ENCODE measurements around the gene SLFN12. TPM values are rescaled to one million over a fixed set of nuclear protein-coding genes. Genes with fewer than 3 reads are reported as not detected.

The SLFN12 gene
- total and polyA plus RNA-seq, 10 of the 15 experiments (the other 5 are each of a cell fraction or from before 2014, with no cell fraction given) = 8.7 to 18.5 (median 13.4) TPM

DNA sequence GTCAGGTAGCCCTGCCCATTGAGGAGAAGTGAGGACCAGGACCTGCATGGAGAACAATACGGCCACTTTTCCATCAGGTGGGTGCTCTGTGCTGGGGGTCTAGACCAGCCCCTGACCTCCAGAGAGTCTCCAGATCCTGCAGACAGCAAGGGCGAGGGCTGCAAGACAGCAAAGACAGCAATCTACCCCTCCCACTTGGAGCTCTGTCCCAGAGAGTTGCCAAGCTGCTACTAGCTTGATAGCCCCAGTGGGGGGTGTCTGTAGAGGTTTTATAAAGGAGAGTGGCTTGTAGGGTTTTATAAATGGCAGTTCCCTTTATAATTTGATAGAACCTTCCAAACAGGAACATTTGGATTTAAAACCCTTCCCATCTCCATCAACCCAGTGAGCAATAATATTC lies 42.1 kb downstream of the SLFN12 start:
- WGBS (ENCODE audit: insufficient coverage, insufficient replicate concordance, low lambda C conversion rate, missing lambda C conversion rate) = 38% methylated on average over 2 of the region's 2 CpGs
- no peaks in the 10 kb centered on the region for H4K20me1 ChIP-seq (ENCODE audit: control insufficient read depth, insufficient read depth)
- H3K9me3 ChIP-seq (replicated peaks; ENCODE audit: control insufficient read depth, insufficient read depth, low read length) = no peaks in the 10 kb centered on the region; the same call in 2 of the 3 replicates
- ChIA-PET POLR2A (no interaction called here), SMC1A (ENCODE audit: uncharacterized antibody, unreplicated experiment) (no interaction called here), CTCF (interaction anchor here (1.1 kb wide), 1 partner anchor 17 kb away, joined by 3 read pairs; no protein-coding TSS in a partner anchor), RAD21 (ENCODE audit: unreplicated experiment) (no interaction called here)
- no peak for FAIRE-seq
- no peak for DNase-seq (ENCODE audit: low read depth, low spot score)
- ATAC-seq = no peak
- H3K4me3 ChIP-seq = no peak overlapping the region
- intact Hi-C loops (cut with micrococcal nuclease; ENCODE audit: unreplicated experiment) = no loop called here
- BruUV-seq (replicated peaks) = no TSS peak
- peaks cover 0 to 2% of the 10 kb centered on the region in 2 experiments; a peak in 2 of 4 replicates for H3K27me3 ChIP-seq (replicated peaks in 1 of 2; ENCODE audit: control insufficient read depth in 2 of 2, insufficient read depth in 2 of 2, low read length in 1 of 2)
- no peak overlapping the region for H3K9ac ChIP-seq (ENCODE audit: control insufficient read depth, insufficient read depth, low read length)
- no peaks in the 10 kb centered on the region for H3K4me1 ChIP-seq (ENCODE audit: control insufficient read depth, insufficient read depth, low read length)
- H3K4me2 ChIP-seq (ENCODE audit: control insufficient read depth, insufficient read depth) = no peak overlapping the region
- H3K36me3 ChIP-seq (ENCODE audit: control insufficient read depth in 2 of 2, insufficient read depth in 2 of 2, low read length in 1 of 2) = no peaks in the 10 kb centered on the region
- in situ Hi-C loops (cut with MboI) = no loop called here
- H3K79me2 ChIP-seq (ENCODE audit: control insufficient read depth, insufficient read depth, low read length) = no peaks in the 10 kb centered on the region
- no peak overlapping the region for H3K27ac ChIP-seq (ENCODE audit: control insufficient read depth, insufficient read depth)
- H2AFZ ChIP-seq (ENCODE audit: control insufficient read depth, low read depth, low read length) = no peak overlapping the region
- TF ChIP-seq, protein P1, sequence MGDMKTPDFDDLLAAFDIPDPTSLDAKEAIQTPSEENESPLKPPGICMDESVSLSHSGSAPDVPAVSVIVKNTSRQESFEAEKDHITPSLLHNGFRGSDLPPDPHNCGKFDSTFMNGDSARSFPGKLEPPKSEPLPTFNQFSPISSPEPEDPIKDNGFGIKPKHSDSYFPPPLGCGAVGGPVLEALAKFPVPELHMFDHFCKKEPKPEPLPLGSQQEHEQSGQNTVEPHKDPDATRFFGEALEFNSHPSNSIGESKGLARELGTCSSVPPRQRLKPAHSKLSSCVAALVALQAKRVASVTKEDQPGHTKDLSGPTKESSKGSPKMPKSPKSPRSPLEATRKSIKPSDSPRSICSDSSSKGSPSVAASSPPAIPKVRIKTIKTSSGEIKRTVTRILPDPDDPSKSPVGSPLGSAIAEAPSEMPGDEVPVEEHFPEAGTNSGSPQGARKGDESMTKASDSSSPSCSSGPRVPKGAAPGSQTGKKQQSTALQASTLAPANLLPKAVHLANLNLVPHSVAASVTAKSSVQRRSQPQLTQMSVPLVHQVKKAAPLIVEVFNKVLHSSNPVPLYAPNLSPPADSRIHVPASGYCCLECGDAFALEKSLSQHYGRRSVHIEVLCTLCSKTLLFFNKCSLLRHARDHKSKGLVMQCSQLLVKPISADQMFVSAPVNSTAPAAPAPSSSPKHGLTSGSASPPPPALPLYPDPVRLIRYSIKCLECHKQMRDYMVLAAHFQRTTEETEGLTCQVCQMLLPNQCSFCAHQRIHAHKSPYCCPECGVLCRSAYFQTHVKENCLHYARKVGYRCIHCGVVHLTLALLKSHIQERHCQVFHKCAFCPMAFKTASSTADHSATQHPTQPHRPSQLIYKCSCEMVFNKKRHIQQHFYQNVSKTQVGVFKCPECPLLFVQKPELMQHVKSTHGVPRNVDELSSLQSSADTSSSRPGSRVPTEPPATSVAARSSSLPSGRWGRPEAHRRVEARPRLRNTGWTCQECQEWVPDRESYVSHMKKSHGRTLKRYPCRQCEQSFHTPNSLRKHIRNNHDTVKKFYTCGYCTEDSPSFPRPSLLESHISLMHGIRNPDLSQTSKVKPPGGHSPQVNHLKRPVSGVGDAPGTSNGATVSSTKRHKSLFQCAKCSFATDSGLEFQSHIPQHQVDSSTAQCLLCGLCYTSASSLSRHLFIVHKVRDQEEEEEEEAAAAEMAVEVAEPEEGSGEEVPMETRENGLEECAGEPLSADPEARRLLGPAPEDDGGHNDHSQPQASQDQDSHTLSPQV (IDR thresholded peaks at IDR 0.05) = no peak
- no peak for TF ChIP-seq BCL11A (IDR thresholded peaks at IDR 0.05; ENCODE audit: low read depth, low read length)
- TF ChIP-seq LARP7 (IDR thresholded peaks at IDR 0.05) = no peak
- TF ChIP-seq, protein P2, sequence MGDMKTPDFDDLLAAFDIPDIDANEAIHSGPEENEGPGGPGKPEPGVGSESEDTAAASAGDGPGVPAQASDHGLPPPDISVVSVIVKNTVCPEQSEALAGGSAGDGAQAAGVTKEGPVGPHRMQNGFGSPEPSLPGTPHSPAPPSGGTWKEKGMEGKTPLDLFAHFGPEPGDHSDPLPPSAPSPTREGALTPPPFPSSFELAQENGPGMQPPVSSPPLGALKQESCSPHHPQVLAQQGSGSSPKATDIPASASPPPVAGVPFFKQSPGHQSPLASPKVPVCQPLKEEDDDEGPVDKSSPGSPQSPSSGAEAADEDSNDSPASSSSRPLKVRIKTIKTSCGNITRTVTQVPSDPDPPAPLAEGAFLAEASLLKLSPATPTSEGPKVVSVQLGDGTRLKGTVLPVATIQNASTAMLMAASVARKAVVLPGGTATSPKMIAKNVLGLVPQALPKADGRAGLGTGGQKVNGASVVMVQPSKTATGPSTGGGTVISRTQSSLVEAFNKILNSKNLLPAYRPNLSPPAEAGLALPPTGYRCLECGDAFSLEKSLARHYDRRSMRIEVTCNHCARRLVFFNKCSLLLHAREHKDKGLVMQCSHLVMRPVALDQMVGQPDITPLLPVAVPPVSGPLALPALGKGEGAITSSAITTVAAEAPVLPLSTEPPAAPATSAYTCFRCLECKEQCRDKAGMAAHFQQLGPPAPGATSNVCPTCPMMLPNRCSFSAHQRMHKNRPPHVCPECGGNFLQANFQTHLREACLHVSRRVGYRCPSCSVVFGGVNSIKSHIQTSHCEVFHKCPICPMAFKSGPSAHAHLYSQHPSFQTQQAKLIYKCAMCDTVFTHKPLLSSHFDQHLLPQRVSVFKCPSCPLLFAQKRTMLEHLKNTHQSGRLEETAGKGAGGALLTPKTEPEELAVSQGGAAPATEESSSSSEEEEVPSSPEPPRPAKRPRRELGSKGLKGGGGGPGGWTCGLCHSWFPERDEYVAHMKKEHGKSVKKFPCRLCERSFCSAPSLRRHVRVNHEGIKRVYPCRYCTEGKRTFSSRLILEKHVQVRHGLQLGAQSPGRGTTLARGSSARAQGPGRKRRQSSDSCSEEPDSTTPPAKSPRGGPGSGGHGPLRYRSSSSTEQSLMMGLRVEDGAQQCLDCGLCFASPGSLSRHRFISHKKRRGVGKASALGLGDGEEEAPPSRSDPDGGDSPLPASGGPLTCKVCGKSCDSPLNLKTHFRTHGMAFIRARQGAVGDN (IDR thresholded peaks at IDR 0.05) = no peak
- TF ChIP-seq ZNF274 (IDR thresholded peaks at IDR 0.05; ENCODE audit: insufficient read depth, insufficient read length) = no peak
- no peak for TF ChIP-seq PAX8 (IDR thresholded peaks at IDR 0.05)
- no peak for TF ChIP-seq ZNF384 (IDR thresholded peaks at IDR 0.05; ENCODE audit: borderline replicate concordance, low read depth, low read length)
- no peak for TF ChIP-seq ZNF24 (IDR thresholded peaks at IDR 0.05)
- TF ChIP-seq ZNF622 (IDR thresholded peaks at IDR 0.05) = no peak
- TF ChIP-seq SP1 (IDR thresholded peaks at IDR 0.05; ENCODE audit: low read depth, low read length) = no peak
- no peak for TF ChIP-seq DPF2 (IDR thresholded peaks at IDR 0.05)
- no peak for TF ChIP-seq MTA3 (IDR thresholded peaks at IDR 0.05; ENCODE audit: borderline replicate concordance, low read length)
- TF ChIP-seq NFYB (IDR thresholded peaks at IDR 0.05; ENCODE audit: insufficient read depth, low read depth, low read length) = no peak
